ENCODE results near the gene CCDC112. TPM values are rescaled to one million over a fixed set of nuclear protein-coding genes. Genes with fewer than 3 reads are reported as not detected.

The CCDC112 gene
- total RNA-seq, 1 donor = 12.6 TPM

- DNase-seq (ENCODE audit: low read depth) = no peak
- no peak for TF ChIP-seq CTCF (IDR thresholded peaks at IDR 0.05; ENCODE audit: insufficient read depth, low read length)
- H3K4me3 ChIP-seq (ENCODE audit: low read depth, low read length) = no peak overlapping the region
Observed at GRCh38 chr5:115229606-115230005, 66.8 kb downstream of the CCDC112 start.

GRCh38 chr5:115227281-115227680, 69.2 kb downstream of the CCDC112 start:
- TF ChIP-seq CTCF (IDR thresholded peaks at IDR 0.05; ENCODE audit: insufficient read depth, low read length) = no peak
- DNase-seq (ENCODE audit: low read depth) = no peak
- H3K4me3 ChIP-seq (ENCODE audit: low read depth, low read length) = no peak overlapping the region

Small RNAs within 50 kb of the gene (small RNA-seq; reads per million reads assigned to genes)
- not detected for gene HMGN1P15

Other genes starting within 250 kb of the CCDC112 start
- 0.36 and 0.41 TPM in 2 replicates for gene TRIM36, start 126.7 kb downstream of the CCDC112 start, total RNA-seq (ENCODE audit: low replicate concordance)
- gene PGGT1B, start 33.8 kb downstream of the CCDC112 start, total RNA-seq (ENCODE audit: low replicate concordance) = 5.7 and 15.1 TPM in 2 replicates
- 9.4 and 31.7 TPM in 2 replicates for gene FEM1C, start 248.1 kb upstream of the CCDC112 start, total RNA-seq (ENCODE audit: low replicate concordance)

Measured in fibroblast of the aortic adventitia (primary cell).